MM.1S (cell line): ENCODE measurements around the gene SMC4.

Experiments
- EZH2 ChIP-seq: fragments of 300-600 bp; sonication (generic); optimal IDR thresholded peaks from 2 replicates; pipeline ENCODE3; 2017; ENCODE audit warnings: low read depth, mild to moderate bottlenecking, antibody characterized with exemption, low read length, mixed read lengths
- EZH2phosphoT487 ChIP-seq: fragments of 300-600 bp; sonication (generic); IDR thresholded peaks from 2 replicates; pipeline ENCODE4 v1.6.1; 2018; ENCODE audit warnings: antibody characterized with exemption, low read length
- TF ChIP-seq, protein P1 (sequence below): fragments of 300-600 bp; sonication (generic); IDR thresholded peaks from 2 replicates; pipeline ENCODE4 v1.5.1; 2016; ENCODE audit warnings: antibody characterized with exemption, low read length, mixed read lengths

DNA sequence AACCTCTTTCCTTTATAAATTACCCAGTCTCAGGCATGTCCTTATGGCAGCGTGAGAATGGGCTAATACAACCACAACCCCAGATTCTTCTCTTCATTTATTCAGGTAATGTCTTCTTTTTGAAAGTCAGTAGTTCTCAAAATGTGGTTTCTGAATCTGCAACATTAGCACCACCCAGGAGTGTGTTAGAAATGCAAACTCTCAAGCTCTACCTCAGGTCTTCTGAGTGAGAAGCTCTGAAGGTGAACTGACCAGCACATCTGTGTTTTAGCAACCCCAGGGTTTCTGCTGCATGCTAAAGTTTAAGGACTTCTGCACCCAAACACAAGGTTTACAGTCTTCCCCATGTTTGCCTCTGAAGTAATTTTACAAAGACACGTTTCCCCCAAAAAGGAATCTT is 72.4 kb downstream of the SMC4 start:
- TF ChIP-seq, protein P1, sequence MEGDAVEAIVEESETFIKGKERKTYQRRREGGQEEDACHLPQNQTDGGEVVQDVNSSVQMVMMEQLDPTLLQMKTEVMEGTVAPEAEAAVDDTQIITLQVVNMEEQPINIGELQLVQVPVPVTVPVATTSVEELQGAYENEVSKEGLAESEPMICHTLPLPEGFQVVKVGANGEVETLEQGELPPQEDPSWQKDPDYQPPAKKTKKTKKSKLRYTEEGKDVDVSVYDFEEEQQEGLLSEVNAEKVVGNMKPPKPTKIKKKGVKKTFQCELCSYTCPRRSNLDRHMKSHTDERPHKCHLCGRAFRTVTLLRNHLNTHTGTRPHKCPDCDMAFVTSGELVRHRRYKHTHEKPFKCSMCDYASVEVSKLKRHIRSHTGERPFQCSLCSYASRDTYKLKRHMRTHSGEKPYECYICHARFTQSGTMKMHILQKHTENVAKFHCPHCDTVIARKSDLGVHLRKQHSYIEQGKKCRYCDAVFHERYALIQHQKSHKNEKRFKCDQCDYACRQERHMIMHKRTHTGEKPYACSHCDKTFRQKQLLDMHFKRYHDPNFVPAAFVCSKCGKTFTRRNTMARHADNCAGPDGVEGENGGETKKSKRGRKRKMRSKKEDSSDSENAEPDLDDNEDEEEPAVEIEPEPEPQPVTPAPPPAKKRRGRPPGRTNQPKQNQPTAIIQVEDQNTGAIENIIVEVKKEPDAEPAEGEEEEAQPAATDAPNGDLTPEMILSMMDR: no peak
- no peak for TF ChIP-seq EZH2phosphoT487
- no peak for TF ChIP-seq EZH2
